Stimulated activated CD8-positive, alpha-beta memory T cell treated with anti-CD3 and anti-CD28 coated beads, Interleukin-2, amount 100 ng/mL, for 48 hours (primary cell): ENCODE data around the gene EXOC4.

Source experiments
- DNase-seq, 2 donors: peaks; one replicate each; pipeline ENCODE4 v3.0.0-alpha.2; 2020; ENCODE audit warnings: low read depth in 2 of 2

The EXOC4 gene

GRCh38 chr7:133536450-133536849 is 283.6 kb downstream of the EXOC4 start:
- DNase-seq: no peak

GRCh38 chr7:133539016-133539415 is 286.1 kb downstream of the EXOC4 start:
- no peak for DNase-seq

- DNase-seq: no peak
Measured at GRCh38 chr7:133540096-133540860, 287.4 kb downstream of the EXOC4 start.

GRCh38 chr7:133542209-133542780 is 289.4 kb downstream of the EXOC4 start:
- DNase-seq: no peak

- no peak for DNase-seq
Measured at GRCh38 chr7:133543657-133544056, 290.8 kb downstream of the EXOC4 start.

GRCh38 chr7:133545618-133546017 is 292.7 kb downstream of the EXOC4 start:
- no peak for DNase-seq

GRCh38 chr7:133547981-133548380 is 295.1 kb downstream of the EXOC4 start:
- DNase-seq: no peak

- DNase-seq: no peak
Measured at GRCh38 chr7:133549633-133550032, 296.8 kb downstream of the EXOC4 start.

- DNase-seq: no peak
Measured at GRCh38 chr7:133550145-133550544, 297.3 kb downstream of the EXOC4 start.

GRCh38 chr7:133550811-133551210 is 297.9 kb downstream of the EXOC4 start:
- DNase-seq: no peak

GRCh38 chr7:133551466-133551865 is 298.6 kb downstream of the EXOC4 start:
- DNase-seq: no peak

GRCh38 chr7:133552079-133552478 is 299.2 kb downstream of the EXOC4 start:
- no peak for DNase-seq

- DNase-seq: no peak
Measured at GRCh38 chr7:133554330-133554729, 301.5 kb downstream of the EXOC4 start.

GRCh38 chr7:133556048-133556447 is 303.2 kb downstream of the EXOC4 start:
- DNase-seq: no peak

GRCh38 chr7:133556553-133556952 is 303.7 kb downstream of the EXOC4 start:
- DNase-seq: no peak

- no peak for DNase-seq
Measured at GRCh38 chr7:133560900-133561299, 308.0 kb downstream of the EXOC4 start.

GRCh38 chr7:133561396-133561795 is 308.5 kb downstream of the EXOC4 start:
- no peak for DNase-seq

- DNase-seq: no peak
Measured at GRCh38 chr7:133562621-133563020, 309.7 kb downstream of the EXOC4 start.

GRCh38 chr7:133563251-133563650 is 310.4 kb downstream of the EXOC4 start:
- no peak for DNase-seq

GRCh38 chr7:133564484-133564883 is 311.6 kb downstream of the EXOC4 start:
- DNase-seq: no peak

- no peak for DNase-seq
Measured at GRCh38 chr7:133568544-133568943, 315.7 kb downstream of the EXOC4 start.

GRCh38 chr7:133570321-133570720 is 317.4 kb downstream of the EXOC4 start:
- DNase-seq: no peak

GRCh38 chr7:133571076-133571475 is 318.2 kb downstream of the EXOC4 start:
- DNase-seq: no peak

- DNase-seq: no peak
Measured at GRCh38 chr7:133572087-133572486, 319.2 kb downstream of the EXOC4 start.
